Measurements from ENCODE around the gene FUT4. TPM values are rescaled to one million over a fixed set of nuclear protein-coding genes. Genes with fewer than 3 reads are reported as not detected.
A peak's percentile ranks its signal among the peaks of the same experiment; 100 is the strongest.

Gene FUT4
- total and polyA plus RNA-seq, 12 donors, result 0.51 to 3.4 (median 1.5) TPM

GRCh38 chr11:94557421-94557820 lies 13.7 kb downstream of the FUT4 start:
- H3K9me3 ChIP-seq, result no peaks in the 10 kb centered on the region
- H3K4me3 ChIP-seq, result no peak overlapping the region
- intact Hi-C loops (cut with DNase I), result loop anchor here in 1 of 10 donors (5.0 kb wide), 1 partner anchor 35 kb away; no protein-coding TSS in a partner anchor
- H3K27ac ChIP-seq, result no peak overlapping the region
- no peaks in the 10 kb centered on the region for H3K36me3 ChIP-seq
- no peaks in the 10 kb centered on the region for H3K27me3 ChIP-seq
- ATAC-seq (no peak), DNase-seq (no peak)
- TF ChIP-seq, protein P1, sequence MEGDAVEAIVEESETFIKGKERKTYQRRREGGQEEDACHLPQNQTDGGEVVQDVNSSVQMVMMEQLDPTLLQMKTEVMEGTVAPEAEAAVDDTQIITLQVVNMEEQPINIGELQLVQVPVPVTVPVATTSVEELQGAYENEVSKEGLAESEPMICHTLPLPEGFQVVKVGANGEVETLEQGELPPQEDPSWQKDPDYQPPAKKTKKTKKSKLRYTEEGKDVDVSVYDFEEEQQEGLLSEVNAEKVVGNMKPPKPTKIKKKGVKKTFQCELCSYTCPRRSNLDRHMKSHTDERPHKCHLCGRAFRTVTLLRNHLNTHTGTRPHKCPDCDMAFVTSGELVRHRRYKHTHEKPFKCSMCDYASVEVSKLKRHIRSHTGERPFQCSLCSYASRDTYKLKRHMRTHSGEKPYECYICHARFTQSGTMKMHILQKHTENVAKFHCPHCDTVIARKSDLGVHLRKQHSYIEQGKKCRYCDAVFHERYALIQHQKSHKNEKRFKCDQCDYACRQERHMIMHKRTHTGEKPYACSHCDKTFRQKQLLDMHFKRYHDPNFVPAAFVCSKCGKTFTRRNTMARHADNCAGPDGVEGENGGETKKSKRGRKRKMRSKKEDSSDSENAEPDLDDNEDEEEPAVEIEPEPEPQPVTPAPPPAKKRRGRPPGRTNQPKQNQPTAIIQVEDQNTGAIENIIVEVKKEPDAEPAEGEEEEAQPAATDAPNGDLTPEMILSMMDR (IDR thresholded peaks at IDR 0.05), result no peak
- H3K4me1 ChIP-seq, result peaks cover 0 to 34% (median 0%) of the 10 kb centered on the region in 9 donors

DNA sequence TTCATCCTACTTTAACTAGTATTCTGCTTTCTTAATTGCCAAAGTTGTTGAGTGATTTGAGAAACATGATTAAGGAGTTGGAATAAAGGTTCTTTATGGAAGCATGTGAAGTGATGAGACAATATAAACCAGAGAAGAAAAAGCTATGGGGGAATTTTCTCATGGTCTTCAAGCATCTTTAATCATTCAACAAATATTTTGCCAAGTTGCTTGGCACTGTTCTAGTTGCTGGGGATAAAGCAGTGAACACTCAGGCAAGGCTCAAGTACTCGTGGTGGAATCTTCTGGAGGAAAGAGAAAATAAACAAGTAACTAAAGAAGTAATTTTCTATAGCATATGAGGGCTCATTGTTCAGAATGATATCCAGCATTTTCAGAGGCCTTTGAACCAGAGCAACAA lies 14.3 kb downstream of the FUT4 start:
- TF ChIP-seq, protein P1 (IDR thresholded peaks at IDR 0.05), result no peak
- WGBS, 2 donors, result 61 to 70% methylated on average over 1 of the region's 1 CpG
- H3K27ac ChIP-seq, result peak overlapping the region in 1 of 10 donors; percentile 13
- H3K4me3 ChIP-seq, result no peak overlapping the region
- DNase-seq (no peak), ATAC-seq (no peak)
- H3K27me3 ChIP-seq, result no peaks in the 10 kb centered on the region
- intact Hi-C loops (cut with DNase I), result loop anchor here in 1 of 10 donors (5.0 kb wide), 1 partner anchor 36 kb away; no protein-coding TSS in a partner anchor
- H3K9me3 ChIP-seq, result no peaks in the 10 kb centered on the region
- H3K36me3 ChIP-seq, result no peaks in the 10 kb centered on the region
- H3K4me1 ChIP-seq, result peaks cover 0 to 35% (median under 1%) of the 10 kb centered on the region in 9 donors

- 96 to 97% methylated on average over 1 of the region's 1 CpG for WGBS, 2 donors
- TF ChIP-seq, protein P1 (IDR thresholded peaks at IDR 0.05), result no peak
- DNase-seq, result no peak
- Histone ChIP-seq H3K4me3 (no peak overlapping the region), H3K27ac (peak overlapping the region in 1 of 10 donors; percentile 13), H3K9me3 (no peaks in the 10 kb centered on the region), H3K4me1 (peaks cover 0 to 39% (median 5%) of the 10 kb centered on the region in 9 donors), H3K36me3 (no peaks in the 10 kb centered on the region), H3K27me3 (no peaks in the 10 kb centered on the region)
- intact Hi-C loops (cut with DNase I), result loop anchor here in 1 of 10 donors (5.0 kb wide), 1 partner anchor 36 kb away; no protein-coding TSS in a partner anchor
- no peak for ATAC-seq
Observed at GRCh38 chr11:94558468-94558867, 14.7 kb downstream of the FUT4 start.

- intact Hi-C loops (cut with DNase I), result loop anchor here in 1 of 10 donors (5.0 kb wide), 1 partner anchor 37 kb away; no protein-coding TSS in a partner anchor
- 95 to 99% methylated on average over 4 of the region's 4 CpGs for WGBS, 2 donors
- H3K27ac ChIP-seq, result peak overlapping the region in 1 of 10 donors; percentile 13
- no peaks in the 10 kb centered on the region for H3K27me3 ChIP-seq
- no peaks in the 10 kb centered on the region for H3K36me3 ChIP-seq
- H3K4me3 ChIP-seq, result no peak overlapping the region
- no peaks in the 10 kb centered on the region for H3K9me3 ChIP-seq
- ATAC-seq (no peak), DNase-seq (no peak)
- H3K4me1 ChIP-seq, result peaks cover 0 to 44% (median 8%) of the 10 kb centered on the region in 9 donors
- TF ChIP-seq, protein P1 (IDR thresholded peaks at IDR 0.05), result no peak
Observed at GRCh38 chr11:94558932-94559331, 15.2 kb downstream of the FUT4 start.

Measured in heart right ventricle (tissue), 16 donors.